ENCODE measurements around the gene PASK.
A peak's percentile ranks its signal among the peaks of the same experiment; 100 is the strongest.

The PASK gene

GRCh38 chr2:241069821-241070281 lies 79.4 kb downstream of the PASK start:
- H3K36me3 Mint-ChIP-seq (ENCODE audit: insufficient read depth): peaks cover 9% of the 10 kb centered on the region
- H3K9me3 Mint-ChIP-seq: no peaks in the 10 kb centered on the region
- DNase-seq: no peak
- no peaks in the 10 kb centered on the region for H3K27me3 Mint-ChIP-seq
- no peak for ATAC-seq (replicated peaks)
- peaks cover 4 to 6% of the 10 kb centered on the region in 2 donors for H3K4me1 Mint-ChIP-seq (ENCODE audit: low read depth in 2 of 2)
- H3K4me3 Mint-ChIP-seq: no peak overlapping the region
- H3K27ac Mint-ChIP-seq: no peak overlapping the region

GRCh38 chr2:241068942-241069810 lies 80.1 kb downstream of the PASK start:
- Mint-ChIP-seq H3K27ac (no peak overlapping the region), H3K36me3 (ENCODE audit: insufficient read depth) (peaks cover 4% of the 10 kb centered on the region), H3K27me3 (peaks cover 0 to 6% of the 10 kb centered on the region in 2 donors), H3K4me3 (no peak overlapping the region), H3K4me1 (ENCODE audit: low read depth in 2 of 2) (peaks cover 6 to 7% of the 10 kb centered on the region in 2 donors), H3K9me3 (no peaks in the 10 kb centered on the region)
- ATAC-seq (replicated peaks) (no peak), DNase-seq (no peak)

GRCh38 chr2:241068136-241068941 lies 80.9 kb downstream of the PASK start:
- DNase-seq (no peak), ATAC-seq (replicated peaks) (no peak)
- Mint-ChIP-seq H3K36me3 (ENCODE audit: insufficient read depth) (no peaks in the 10 kb centered on the region), H3K27me3 (peaks cover 0 to 11% of the 10 kb centered on the region in 2 donors), H3K4me1 (ENCODE audit: low read depth in 2 of 2) (peaks cover 6 to 8% of the 10 kb centered on the region in 2 donors), H3K4me3 (no peak overlapping the region), H3K9me3 (no peaks in the 10 kb centered on the region), H3K27ac (no peak overlapping the region)

GRCh38 chr2:241067501-241068135 lies 81.7 kb downstream of the PASK start:
- ATAC-seq (replicated peaks): no peak
- Mint-ChIP-seq H3K27ac (no peak overlapping the region), H3K4me3 (no peak overlapping the region)

GRCh38 chr2:241066893-241067341 lies 82.4 kb downstream of the PASK start:
- Mint-ChIP-seq H3K9me3 (no peaks in the 10 kb centered on the region), H3K27me3 (peaks cover 0 to 11% of the 10 kb centered on the region in 2 donors), H3K4me3 (no peak overlapping the region), H3K4me1 (ENCODE audit: low read depth in 2 of 2) (peaks cover 6 to 8% of the 10 kb centered on the region in 2 donors), H3K36me3 (ENCODE audit: insufficient read depth) (no peaks in the 10 kb centered on the region), H3K27ac (no peak overlapping the region)
- ATAC-seq (replicated peaks): no peak
- DNase-seq: no peak

More at GRCh38 chr2:241067501-241068135, 81.7 kb downstream of the PASK start:
- Mint-ChIP-seq H3K36me3 (ENCODE audit: insufficient read depth) (no peaks in the 10 kb centered on the region), H3K27me3 (peaks cover 0 to 11% of the 10 kb centered on the region in 2 donors), H3K4me1 (ENCODE audit: low read depth in 2 of 2) (peaks cover 6 to 8% of the 10 kb centered on the region in 2 donors), H3K9me3 (no peaks in the 10 kb centered on the region)
- DNase-seq: no peak

- Mint-ChIP-seq H3K4me1 (ENCODE audit: low read depth in 2 of 2) (peaks cover 6 to 8% of the 10 kb centered on the region in 2 donors), H3K27ac (peak overlapping the region in 1 of 2 donors; percentile 64)
These were observed 82.9 kb downstream of the PASK start for GRCh38 chr2:241066171-241066892.

GRCh38 chr2:241065355-241065803 lies 83.9 kb downstream of the PASK start:
- peak overlapping the region in 1 of 2 donors; percentile 54 for H3K27ac Mint-ChIP-seq
- H3K4me1 Mint-ChIP-seq (ENCODE audit: low read depth in 2 of 2): peaks cover 2 to 8% of the 10 kb centered on the region in 2 donors
- no peaks in the 10 kb centered on the region for H3K9me3 Mint-ChIP-seq
- no peak for DNase-seq
- H3K27me3 Mint-ChIP-seq: peaks cover 0 to 11% of the 10 kb centered on the region in 2 donors
- H3K4me3 Mint-ChIP-seq: no peak overlapping the region
- no peaks in the 10 kb centered on the region for H3K36me3 Mint-ChIP-seq (ENCODE audit: insufficient read depth)
- ATAC-seq (replicated peaks): no peak

More at GRCh38 chr2:241066171-241066892, 82.9 kb downstream of the PASK start:
- DNase-seq: no peak
- Mint-ChIP-seq H3K36me3 (ENCODE audit: insufficient read depth) (no peaks in the 10 kb centered on the region), H3K4me3 (no peak overlapping the region), H3K9me3 (no peaks in the 10 kb centered on the region), H3K27me3 (peaks cover 0 to 11% of the 10 kb centered on the region in 2 donors)
- ATAC-seq (replicated peaks): no peak

GRCh38 chr2:241064802-241065354 lies 84.4 kb downstream of the PASK start:
- peaks cover 0 to 8% of the 10 kb centered on the region in 2 donors for H3K4me1 Mint-ChIP-seq (ENCODE audit: low read depth in 2 of 2)
- DNase-seq: no peak
- peak overlapping the region in 1 of 2 donors; percentile 54 for H3K27ac Mint-ChIP-seq
- ATAC-seq (replicated peaks): no peak
- H3K9me3 Mint-ChIP-seq: no peaks in the 10 kb centered on the region
- H3K4me3 Mint-ChIP-seq: peak overlapping the region in 1 of 2 donors; percentile 5
- no peaks in the 10 kb centered on the region for H3K36me3 Mint-ChIP-seq (ENCODE audit: insufficient read depth)
- peaks cover 0 to 11% of the 10 kb centered on the region in 2 donors for H3K27me3 Mint-ChIP-seq

GRCh38 chr2:241064008-241064801 lies 85.1 kb downstream of the PASK start:
- Mint-ChIP-seq H3K27me3 (peaks cover 0 to 11% of the 10 kb centered on the region in 2 donors), H3K27ac (peak overlapping the region in 1 of 2 donors; percentile 15), H3K4me1 (ENCODE audit: low read depth in 2 of 2) (peaks cover 0 to 8% of the 10 kb centered on the region in 2 donors), H3K36me3 (ENCODE audit: insufficient read depth) (no peaks in the 10 kb centered on the region), H3K9me3 (no peaks in the 10 kb centered on the region), H3K4me3 (peak overlapping the region; percentile 53 to 62)
- DNase-seq (peak; percentile 20 to 24 (median 23)), ATAC-seq (replicated peaks) (peak; percentile 78)

- Mint-ChIP-seq H3K27me3 (peaks cover 0 to 11% of the 10 kb centered on the region in 2 donors), H3K4me1 (ENCODE audit: low read depth in 2 of 2) (peaks cover 0 to 6% of the 10 kb centered on the region in 2 donors), H3K4me3 (peak overlapping the region; percentile 53 to 62), H3K27ac (no peak overlapping the region), H3K9me3 (no peaks in the 10 kb centered on the region), H3K36me3 (ENCODE audit: insufficient read depth) (no peaks in the 10 kb centered on the region)
- no peak for ATAC-seq (replicated peaks)
- no peak for DNase-seq
These were observed 85.7 kb downstream of the PASK start for GRCh38 chr2:241063587-241063986.

GRCh38 chr2:241063093-241063551 lies 86.2 kb downstream of the PASK start:
- Mint-ChIP-seq H3K4me1 (ENCODE audit: low read depth in 2 of 2) (peaks cover 0 to 6% of the 10 kb centered on the region in 2 donors), H3K27ac (no peak overlapping the region), H3K27me3 (peaks cover 0 to 11% of the 10 kb centered on the region in 2 donors), H3K9me3 (no peaks in the 10 kb centered on the region), H3K36me3 (ENCODE audit: insufficient read depth) (no peaks in the 10 kb centered on the region), H3K4me3 (no peak overlapping the region)
- DNase-seq: no peak
- ATAC-seq (replicated peaks): no peak

All from effector memory CD8-positive, alpha-beta T cell (primary cell).